ENCODE data around the gene GSTA3.

The GSTA3 gene

GRCh38 chr6:52909531-52909930, at the start of gene GSTA3:
Gene GSTA3, minus strand, starts transcription at chr6:52909698. Its CDS starts 3,864 bp downstream, at chr6:52905834.
- TF ChIP-seq, protein P1, sequence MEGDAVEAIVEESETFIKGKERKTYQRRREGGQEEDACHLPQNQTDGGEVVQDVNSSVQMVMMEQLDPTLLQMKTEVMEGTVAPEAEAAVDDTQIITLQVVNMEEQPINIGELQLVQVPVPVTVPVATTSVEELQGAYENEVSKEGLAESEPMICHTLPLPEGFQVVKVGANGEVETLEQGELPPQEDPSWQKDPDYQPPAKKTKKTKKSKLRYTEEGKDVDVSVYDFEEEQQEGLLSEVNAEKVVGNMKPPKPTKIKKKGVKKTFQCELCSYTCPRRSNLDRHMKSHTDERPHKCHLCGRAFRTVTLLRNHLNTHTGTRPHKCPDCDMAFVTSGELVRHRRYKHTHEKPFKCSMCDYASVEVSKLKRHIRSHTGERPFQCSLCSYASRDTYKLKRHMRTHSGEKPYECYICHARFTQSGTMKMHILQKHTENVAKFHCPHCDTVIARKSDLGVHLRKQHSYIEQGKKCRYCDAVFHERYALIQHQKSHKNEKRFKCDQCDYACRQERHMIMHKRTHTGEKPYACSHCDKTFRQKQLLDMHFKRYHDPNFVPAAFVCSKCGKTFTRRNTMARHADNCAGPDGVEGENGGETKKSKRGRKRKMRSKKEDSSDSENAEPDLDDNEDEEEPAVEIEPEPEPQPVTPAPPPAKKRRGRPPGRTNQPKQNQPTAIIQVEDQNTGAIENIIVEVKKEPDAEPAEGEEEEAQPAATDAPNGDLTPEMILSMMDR (IDR thresholded peaks at IDR 0.05), result no peak

DNA sequence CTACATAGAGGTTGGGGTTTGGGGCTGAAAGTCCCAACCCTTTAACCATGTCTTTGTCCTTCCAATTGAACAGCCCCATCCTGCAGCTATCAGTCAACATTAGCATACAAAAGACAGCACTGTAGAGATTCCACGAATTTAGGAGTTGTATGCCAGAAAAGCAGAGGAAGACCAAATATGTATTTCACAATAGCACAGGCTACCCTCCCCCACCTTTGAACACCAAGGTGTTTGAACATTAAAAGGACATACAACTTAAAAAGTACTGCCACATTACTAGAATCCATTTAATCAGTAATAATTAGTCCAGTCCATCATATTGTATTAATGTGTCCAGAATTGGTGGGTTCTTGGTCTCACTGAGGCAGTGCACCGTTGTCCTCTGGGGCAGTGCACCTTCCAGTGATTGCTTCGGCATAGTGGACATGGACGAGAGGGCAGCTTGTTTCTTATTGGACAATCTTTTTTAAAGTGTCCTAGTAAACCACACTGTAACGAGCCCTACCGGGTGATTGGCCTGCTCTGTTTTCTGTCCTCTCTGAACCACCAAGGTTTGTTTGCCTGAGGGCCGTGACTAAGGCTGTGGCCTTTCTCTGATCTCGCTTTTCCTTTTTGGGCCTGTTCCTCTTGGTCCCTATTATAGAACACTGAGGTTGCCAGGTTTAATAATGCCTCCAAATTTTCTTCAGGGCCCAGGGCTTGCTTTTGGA, 49.2 kb upstream of the GSTA3 start:
- TF ChIP-seq, protein P1 (IDR thresholded peaks at IDR 0.05), result no peak

DNA sequence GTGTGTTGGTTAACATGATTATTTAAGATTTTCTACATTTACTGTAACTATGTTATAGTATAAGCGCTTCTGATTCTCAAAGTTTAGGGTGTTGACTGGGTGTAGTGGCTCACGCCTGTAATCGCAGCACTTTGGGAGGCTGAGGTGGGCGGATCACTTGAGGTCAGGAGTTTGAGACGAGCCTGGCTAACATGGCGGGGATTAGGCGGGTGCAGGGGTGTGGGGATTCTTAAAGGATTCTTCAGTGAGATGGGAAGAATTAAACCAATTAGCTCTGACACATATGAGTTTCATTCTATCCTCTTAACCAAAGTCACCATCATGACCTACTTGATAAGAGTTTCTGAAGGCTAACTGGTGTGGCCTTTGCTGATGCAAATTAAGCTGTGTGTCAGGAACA, 46.4 kb upstream of the GSTA3 start:
- TF ChIP-seq, protein P1 (IDR thresholded peaks at IDR 0.05), result no peak

GRCh38 chr6:52953911-52954839, 44.7 kb upstream of the GSTA3 start:
- TF ChIP-seq, protein P1 (IDR thresholded peaks at IDR 0.05), result no peak

DNA sequence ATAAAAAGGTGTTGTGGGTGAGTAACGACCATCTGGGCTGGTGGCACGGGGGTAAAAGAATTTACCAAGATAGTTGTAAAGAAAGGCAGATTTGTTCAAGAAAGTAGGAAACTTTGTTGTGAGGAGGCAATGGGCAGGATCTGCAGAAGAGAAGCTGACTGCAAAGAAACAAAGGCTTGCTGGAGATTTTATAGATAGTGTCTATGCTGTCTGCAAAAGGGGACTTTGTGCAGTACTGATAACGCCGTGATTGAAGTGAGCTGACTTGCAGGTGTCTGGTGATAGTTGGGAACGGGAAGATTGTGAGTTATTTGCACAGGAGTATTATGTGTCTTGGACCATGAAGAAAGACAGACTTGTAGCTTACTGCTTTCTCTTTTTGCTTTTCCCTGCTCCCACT, 36.8 kb upstream of the GSTA3 start:
- TF ChIP-seq, protein P1 (IDR thresholded peaks at IDR 0.05), result no peak

GRCh38 chr6:52942221-52942620, 32.7 kb upstream of the GSTA3 start:
- TF ChIP-seq, protein P1 (IDR thresholded peaks at IDR 0.05), result no peak

DNA sequence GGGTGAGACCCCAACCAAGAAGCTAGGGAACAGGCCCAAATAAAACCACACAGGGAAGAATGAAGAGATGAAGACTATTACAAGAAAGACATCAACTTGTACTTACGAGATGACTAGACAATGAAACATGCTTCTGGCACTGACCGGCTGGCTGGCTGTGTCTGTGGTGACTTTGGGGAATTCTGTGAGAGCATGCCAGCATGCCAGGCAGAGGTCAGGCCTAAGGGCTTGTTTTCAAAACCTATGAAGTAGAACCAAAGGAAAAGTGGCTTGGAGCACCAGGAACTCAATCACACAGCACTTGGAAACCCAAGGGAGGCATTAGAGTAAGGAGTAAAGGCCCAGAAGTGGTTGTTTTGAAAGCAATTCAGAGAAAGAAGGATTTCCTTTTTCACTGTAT, 28.4 kb upstream of the GSTA3 start:
- TF ChIP-seq, protein P1 (IDR thresholded peaks at IDR 0.05), result no peak
